ENCODE measurements around the gene OSBPL8. TPM values are rescaled to one million over a fixed set of nuclear protein-coding genes. Genes with fewer than 3 reads are reported as not detected.
A peak's percentile ranks its signal among the peaks of the same experiment; 100 is the strongest.
"Not testable (repeated sequence)": the region's sequence is repeated elsewhere in the genome, so short reads cannot be mapped to it uniquely, and the experiment has no call there.

The OSBPL8 gene
- polyA plus RNA-seq, 3 donors: 61.0 to 70.1 (median 63.7) TPM

DNA sequence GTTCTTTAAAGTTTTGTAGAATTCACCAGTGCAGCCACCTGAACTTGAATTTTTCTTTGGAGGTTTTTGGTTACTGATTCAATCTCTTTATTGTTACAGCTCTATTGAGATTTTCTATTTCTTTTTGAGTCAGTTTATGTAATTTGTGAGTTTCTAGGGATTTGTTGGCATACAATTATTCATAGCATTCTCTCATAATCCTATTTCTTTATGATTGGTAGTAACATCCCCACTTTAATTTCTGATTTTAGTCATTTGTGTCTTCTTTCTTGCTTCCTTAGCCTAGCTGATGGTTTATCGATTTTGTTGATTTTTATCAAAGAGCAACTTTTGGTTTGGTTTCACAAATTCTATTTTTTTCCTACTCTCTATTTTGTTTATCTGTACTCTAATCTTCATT lies 193.4 kb downstream of the OSBPL8 start:
- no peak for DNase-seq

DNA sequence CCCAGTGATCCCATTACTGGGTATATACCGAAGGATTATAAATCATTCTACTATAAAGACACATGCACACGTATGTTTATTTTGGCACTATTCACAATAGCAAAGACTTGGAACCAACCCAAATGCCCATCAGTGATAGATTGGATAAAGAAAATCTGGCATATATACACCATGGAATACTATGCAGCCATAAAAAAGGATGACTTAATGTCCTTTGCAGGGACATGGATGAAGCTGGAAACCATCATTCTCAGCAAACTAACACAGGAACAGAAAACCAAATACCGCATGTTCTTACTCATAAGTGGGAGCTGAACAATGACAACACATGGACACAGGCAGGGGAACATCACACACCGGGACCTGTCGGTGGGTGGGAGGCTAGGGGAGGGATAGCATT lies 195.4 kb downstream of the OSBPL8 start:
- not testable (repeated sequence) for DNase-seq

DNA sequence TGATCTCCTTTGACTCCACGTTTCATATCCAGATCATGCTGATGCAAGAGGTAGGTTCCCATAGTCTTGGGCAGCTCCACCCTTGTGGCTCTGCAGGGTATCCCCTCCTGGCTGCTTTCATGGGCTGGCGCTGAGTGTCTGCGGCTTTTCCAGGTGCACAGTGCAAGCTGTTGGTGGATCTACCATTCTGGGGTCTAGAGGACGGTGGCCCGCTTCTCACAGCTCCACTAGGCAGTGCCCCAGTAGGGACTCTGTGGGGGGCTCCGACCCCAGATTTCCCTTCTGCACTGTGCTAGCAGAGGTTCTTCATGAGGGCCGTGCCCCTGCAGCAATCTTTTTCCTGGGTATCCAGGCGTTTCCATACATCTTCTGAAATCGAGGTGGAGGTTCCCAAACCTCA lies 199.3 kb downstream of the OSBPL8 start:
- no peak for DNase-seq

DNA sequence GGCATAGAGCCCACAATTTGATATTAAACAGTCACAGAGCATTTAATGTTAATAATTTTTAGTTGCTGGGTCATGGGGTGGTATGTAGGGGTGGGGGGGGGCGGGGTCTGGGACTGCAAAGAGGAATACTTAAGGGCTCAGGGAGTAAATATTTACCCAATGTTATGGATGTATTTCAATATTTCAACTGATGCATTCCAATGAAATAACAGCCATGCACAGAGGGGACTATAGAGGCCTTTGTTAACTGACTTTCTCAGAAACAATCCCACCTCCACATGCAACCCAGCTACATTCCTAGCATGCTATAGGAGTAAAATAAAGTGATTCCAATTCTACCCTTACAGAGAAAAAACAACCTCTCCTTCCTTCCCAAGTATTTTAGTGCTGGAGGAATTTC lies 203.5 kb downstream of the OSBPL8 start:
- peak; percentile 23 for DNase-seq

DNA sequence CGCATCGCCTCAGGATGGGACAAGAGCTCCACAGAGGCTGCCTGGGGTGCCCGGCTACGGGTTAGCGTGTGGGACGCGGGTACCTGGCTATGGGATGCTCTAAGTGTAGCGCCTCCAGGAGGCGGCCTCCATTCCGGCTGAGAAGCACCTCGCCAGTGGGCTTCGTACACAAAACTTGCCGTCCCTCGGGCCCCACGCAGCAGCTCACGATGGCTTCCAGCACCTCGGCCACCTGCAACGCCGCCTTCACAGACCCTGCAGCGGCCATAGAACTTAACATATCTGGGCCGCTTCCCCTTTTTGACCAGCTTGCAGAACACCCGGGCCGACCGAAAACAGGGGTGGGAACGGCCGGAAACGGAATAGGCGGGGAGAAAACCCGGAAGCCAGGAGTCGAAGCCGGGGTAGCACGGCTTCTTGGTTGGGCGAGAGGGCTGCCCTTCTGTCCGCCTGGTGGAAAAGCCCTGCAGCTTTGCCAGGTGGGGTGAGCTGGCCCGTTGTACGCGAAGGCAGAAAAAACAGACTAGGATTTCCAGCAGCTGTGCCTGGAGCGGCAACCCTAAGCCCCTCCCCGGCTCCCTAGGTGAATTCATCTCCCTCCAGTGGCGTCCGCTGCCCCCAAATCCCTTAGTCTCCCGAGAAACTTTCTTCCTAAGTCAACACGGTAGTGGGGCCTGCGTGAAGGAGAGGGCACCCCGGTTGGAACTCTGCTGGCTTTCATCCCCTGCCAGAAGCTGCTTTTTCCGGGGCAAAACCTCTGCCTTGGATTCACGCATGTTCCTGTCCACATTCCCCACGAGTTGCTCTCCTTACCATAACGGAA lies 211.3 kb downstream of the OSBPL8 start, which contains the start of gene BBS10:
BBS10 (minus strand) TSS at position 337 of the 823 bp plus-strand sequence; CDS start at position 280, 57 bp downstream.
- DNase-seq: peak; percentile 90

DNA sequence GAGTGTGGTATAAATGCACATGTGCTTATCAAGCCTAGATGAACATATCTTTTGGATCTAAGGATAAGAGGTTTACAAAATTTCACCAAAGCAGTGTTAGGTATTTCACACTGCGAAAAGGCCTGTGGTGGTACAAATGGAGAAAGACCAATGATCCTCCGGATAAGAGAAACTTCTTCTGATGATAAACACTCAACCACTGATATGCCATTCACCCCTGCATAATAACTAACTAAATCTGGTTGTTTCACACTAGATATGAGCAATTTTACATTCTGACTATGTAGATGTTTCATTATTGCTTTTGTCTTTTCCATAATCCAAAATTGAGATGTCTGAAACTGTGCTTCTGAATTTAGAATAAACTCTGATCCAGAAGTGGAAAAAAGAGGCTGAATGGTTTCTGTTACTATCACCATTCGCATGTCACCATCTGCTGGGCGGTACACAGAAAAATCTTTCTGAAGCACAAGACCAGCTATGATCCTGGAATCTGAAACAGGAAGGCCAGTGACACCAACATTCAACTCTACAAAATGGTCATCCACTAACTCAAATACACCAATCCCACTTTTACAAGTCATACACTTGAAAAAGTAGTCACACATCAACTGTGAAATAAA lies 212.7 kb downstream of the OSBPL8 start:
- DNase-seq: peak; percentile 30

DNA sequence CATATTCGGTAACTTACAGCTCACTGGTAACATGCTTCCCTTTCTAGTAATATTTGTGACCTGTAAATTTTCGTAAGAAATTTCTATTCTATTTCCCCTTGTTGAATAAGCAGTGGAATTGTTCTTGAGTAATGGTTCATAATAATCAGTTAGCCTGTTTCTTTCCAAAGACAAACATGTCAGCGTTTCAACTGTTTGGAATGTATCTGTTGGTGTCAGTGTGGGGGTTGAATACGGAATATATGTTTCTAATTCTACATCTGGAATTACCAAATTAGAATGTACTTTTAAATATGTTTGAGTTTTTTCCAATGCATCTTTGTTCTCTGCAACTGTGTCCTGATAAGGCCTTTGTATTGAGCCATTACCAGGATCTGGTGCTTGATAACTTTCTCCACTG lies 213.3 kb downstream of the OSBPL8 start:
- DNase-seq: no peak

DNA sequence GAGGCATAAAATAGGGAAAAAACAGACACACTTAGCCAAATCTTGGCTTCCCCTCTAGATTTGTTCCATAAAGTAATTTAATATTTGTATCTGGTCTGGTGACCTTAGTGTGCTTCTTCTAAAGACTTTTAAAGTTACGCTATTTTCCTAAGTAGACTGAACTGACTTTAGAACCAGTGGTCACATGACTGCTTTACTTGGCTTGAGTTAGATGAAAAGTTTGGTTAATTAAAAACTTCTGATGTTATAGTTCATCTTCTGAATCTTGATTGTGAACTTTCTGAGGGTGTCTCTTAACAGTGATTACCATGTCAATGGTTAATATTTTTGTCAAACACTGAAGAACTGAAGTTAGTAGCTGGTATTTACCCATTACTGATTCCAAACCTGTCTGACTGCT lies 214.0 kb downstream of the OSBPL8 start:
- DNase-seq: no peak

DNA sequence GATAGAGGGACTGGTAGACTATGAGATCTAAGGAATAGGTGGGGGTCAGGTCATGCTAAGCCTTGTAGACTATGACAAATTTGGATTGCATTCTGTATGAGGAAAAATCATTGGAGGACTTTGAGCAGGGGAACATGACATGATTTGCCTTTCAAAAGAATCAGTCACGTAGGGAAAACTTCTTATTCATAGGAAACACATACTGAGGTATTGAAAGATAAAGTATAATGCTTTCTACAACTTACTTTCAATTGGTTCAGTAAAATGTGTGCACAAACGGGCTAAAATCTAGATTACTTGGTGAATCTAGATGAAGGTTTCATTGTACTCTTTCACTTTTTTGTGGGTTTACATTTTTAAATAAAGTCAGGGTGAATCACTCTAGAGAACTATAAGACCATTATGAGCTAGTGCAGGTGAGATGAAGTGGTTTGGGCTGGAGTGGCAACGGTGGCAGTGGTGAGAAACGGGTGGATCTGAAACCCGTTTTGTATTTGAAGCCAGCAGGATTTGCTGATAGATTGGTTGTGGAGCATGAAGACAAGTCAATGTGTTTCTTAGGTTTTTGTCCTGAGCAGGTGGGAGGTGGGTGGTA lies 218.0 kb downstream of the OSBPL8 start:
- DNase-seq: no peak

DNA sequence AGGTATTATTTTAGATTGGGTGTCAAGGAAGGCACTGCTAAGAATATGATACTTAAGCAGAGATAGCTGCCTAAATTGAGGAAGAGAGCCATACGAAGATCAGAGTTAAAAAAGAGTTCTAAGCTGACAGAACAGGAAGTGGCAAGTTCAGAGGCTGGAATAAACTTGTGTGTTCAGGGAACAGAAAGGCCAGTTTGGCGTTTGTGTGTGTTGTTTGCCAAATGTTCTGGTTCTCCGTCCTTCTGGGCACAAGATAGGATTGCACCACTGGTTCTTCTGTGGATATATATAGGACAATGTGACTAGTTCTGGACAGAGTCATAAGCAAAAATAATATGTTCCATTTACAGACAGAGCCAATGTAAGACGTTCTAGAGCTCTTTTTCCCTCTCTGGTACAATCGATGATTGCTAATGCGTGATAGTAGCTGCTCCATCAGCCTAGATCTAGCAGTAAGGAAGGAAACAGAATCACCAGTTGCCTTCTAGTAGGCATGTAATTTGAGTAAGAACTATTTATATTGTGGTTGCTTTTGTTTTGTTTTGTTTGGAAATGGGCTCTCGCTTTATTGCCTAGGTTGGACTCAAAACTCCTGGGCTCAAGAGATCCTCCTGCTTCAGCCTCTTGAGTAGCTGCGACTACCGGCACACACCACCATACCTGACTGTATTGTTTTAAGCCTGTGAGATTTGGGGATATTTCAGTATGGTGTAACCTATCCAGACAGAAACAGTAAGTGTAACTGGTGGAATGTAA lies 218.7 kb downstream of the OSBPL8 start:
- DNase-seq: no peak

DNA sequence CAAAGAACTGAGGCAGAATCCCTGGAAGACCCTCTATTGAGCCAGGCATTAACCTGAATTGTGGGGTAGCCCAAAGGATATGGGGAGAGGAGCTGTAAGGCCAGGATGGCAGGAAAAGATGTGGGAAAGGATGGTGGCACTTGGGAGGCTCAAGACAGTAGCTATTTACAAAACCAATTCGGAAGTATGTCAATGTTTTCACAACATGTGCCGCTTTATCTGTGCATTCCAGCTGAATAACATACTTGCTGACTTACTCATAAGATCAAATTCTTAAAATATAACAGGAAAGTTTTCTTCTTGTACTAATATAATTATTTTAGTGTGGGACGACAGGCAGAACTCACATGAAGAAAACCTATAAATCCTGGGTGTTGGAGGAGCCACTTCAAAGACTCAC lies 222.0 kb downstream of the OSBPL8 start:
- DNase-seq: no peak

DNA sequence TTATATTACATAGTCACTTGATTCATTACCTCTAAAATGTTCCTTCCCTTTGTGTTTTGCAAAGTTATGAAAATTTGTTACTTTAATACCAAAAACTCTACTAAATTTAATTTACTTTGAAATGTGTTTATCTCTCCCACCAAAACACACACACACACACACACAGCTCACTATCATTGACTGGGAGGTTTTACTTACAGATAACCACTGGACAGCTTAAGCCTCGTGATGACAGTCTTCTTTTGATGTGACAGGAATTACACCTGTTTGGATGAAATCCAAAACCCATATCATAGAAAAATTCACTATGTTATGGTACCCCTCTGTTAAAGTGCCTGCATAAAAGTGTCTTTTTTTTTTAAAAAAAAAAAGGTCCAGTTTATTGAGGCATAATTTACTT lies 227.0 kb downstream of the OSBPL8 start:
- no peak for DNase-seq

DNA sequence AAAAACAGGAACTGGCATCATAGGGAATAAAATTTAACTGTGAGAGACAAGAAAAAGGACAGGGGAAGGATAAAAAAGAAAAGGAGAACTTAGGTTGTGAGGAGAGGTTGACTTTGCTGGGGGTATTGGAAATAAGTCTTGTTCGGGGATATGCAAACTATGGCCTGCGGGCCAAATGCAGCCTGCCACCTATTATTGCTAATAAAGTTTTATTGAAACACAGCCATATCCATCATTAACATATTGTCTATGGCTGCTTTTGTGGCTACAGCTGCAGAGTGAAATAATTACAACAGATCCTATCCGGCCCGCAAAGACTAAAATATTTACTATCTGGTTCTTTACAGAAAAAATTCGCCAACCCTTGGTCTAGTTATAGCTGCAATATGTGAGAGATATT lies 230.0 kb downstream of the OSBPL8 start:
- DNase-seq: no peak

DNA sequence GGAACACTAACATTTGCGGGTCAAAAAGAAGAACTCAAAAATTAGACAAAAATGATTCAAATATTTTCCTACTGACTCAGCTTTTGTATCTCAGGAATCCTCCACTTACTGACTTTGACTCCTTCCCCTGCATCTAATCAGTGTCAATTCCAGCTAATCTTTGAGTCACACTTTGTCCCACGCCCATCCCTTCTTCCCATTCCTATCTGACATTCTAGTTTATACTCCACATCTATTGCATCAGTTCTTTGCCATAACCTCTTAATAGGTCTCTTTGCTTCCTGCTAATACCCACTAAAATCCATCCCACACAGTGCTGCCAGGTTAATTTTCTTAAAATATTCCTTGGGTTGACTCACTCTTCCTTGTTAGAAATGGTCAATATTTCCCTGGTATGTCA lies 230.4 kb downstream of the OSBPL8 start:
- DNase-seq: no peak

DNA sequence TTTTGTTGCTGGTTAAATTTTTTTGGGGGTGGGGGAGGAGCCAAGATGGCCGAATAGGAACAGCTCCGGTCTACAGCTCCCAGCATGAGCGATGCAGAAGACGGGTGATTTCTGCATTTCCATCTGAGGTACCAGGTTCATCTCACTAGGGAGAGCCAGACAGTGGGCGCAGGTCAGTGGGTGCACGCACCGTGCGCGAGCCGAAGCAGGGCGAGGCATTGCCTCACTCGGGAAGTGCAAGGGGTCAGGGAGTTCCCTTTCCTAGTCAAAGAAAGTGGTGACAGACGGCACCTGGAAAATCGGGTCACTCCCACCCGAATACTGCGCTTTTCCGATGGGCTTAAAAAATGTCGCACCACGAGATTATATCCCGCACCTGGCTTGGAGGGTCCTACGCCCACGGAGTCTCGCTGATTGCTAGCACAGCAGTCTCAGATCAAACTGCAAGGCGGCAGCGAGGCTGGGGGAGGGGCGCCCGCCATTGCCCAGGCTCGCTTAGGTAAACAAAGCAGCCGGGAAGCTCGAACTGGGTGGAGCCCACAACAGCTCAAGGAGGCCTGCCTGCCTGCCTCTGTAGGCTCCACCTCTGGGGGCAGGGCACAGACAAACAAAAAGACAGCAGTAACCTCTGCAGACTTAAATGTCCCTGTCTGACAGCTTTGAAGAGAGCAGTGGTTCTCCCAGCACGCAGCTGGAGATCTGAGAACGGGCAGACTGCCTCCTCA lies 239.8 kb downstream of the OSBPL8 start:
- not testable (repeated sequence) for DNase-seq

DNA sequence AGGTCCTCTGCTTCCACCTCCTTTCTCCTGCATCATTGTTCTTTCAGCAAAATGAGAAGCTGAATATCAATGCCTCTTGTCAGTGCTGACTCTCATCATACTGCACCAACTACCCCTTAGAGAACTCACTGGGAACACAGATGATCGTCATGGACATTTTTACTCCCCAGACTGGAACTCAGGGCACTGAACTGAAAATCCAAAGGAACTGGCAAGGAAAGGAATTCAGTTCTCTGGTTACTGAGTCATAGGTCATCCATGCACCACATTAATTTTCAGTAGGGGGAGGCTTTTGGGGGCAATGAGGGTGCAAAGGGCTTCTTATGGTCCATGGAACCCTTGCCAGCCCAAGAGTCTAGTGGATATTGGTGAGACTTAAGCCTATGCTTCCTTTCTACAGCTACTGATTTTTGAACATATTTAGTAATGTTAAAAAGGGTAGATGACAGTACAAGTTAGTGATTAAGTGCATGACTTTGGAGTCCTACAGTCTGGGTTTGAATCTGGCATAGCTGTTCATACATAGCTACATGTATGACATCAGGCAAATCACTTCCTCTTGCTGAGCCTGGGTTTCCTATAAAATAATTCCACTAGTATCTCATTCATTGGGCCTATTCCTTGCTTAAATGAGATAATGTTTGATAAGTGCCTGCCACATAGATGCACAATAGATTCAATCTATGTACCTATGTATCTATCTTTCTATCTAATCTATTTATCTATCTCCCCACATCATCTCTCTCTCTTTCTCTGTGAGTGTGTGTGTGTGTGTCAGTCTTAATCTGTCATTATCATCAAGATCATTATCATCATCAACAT lies 240.6 kb downstream of the OSBPL8 start:
- no peak for DNase-seq

DNA sequence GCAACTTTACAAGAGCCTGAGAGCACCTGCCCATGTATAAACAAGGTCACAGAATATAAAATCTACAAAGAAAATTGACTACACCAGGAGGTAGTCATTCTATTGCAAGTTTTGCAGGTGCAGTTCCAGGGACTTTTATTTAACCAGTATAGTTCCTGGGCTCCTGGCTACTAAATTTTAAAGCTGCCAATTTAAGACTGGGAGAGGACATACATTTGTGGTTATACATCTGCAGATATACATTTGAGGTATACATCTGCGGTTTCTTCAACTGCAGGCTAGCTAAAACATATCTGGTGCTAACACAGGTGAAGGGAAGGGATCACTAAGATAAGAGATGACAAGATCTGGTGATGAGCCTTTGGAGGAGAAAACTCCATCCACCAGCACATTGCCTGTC lies 241.6 kb downstream of the OSBPL8 start:
- DNase-seq: no peak

DNA sequence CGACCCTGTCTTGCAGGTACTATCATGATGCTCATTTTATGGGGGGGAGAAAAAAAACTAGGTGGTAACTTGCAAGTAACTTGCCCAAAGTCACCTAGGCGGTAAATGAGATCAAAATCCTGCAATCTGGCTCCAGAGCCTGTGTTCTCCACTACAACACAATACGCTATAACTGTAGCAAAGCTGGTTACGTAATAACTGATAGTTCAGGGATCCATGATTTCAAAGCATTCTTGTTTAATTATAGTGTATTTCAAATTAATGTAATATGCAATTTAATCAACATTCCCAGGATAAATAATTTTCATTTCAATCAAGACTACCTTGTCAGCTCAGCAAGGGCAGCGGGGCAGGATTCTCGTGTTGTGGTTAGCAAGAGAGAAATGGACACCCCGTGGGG lies 243.1 kb downstream of the OSBPL8 start:
- no peak for DNase-seq

DNA sequence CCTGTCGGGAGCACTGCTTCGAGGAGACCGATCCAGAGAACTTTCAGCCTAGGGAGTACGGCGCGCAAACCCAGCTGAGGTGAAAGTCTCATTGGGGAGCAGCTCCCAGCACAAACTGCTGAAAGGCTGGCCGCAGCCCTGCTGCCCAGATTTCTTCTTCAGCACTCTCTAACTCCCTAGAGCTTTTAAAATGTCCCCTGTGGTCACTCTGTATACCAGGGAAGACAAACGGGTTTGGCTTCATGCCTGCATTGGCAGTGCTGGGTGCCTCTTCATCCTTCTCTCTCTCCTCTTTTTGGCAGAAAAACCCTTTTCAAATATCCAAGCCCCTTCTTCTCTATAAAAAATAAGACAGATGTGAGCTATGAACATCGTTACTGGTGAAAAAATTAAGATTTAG lies 246.3 kb downstream of the OSBPL8 start:
- DNase-seq: no peak

DNA sequence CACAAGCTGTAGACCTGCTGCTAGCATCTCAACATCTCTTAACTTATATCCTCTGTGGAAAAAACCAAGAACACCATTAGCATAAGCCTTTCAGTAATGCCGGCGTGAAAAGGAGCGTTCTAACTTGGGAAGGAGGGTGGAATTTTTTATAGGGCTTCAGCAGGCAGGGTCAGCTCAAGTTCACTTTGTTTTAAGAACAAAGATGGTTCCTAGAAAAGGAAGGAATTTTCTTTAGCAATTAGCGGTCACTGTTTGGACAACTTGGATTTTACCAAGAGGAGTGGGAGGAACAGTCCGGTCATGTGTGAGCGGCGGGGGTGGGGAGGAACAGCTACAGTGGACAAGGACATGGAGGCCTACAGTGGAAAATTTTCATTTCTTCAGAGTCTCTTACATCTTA lies 247.3 kb downstream of the OSBPL8 start:
- DNase-seq: peak; percentile 2

DNA sequence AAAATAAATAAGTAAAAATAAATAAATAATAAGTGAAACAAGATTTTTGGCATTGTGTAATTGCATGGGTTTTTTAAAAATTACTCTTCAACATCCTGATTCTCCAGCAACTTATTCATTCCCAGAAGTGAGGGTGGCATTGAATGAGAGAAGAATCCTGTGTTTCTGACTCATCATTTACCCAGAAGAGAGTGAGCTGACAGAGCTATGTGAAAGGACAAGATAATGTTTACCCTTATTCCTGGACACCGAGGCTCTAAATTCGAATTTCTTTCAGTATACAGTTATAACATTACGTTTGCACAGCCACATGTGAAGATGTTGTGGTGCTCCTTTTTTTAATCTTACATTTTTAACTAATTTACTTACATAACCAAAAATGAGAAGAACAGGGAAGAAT lies 247.8 kb downstream of the OSBPL8 start:
- no peak for DNase-seq

Measured in renal pelvis (tissue), 4 donors.